Measurements from ENCODE around the gene MROH9. TPM values are rescaled to one million over a fixed set of nuclear protein-coding genes. Genes with fewer than 3 reads are reported as not detected.
A peak's percentile ranks its signal among the peaks of the same experiment; 100 is the strongest.
"Not testable (repeated sequence)": the region's sequence is repeated elsewhere in the genome, so short reads cannot be mapped to it uniquely, and the experiment has no call there.

The MROH9 gene
- total and polyA plus RNA-seq, 8 donors = not detected

GRCh38 chr1:170929835-170930554 is 5.3 kb upstream of the MROH9 start:
- peak in 4 of 7 experiments; percentile 39 to 65 (median 60) for TF ChIP-seq CTCF (IDR thresholded peaks at IDR 0.05)
- TF ChIP-seq POLR2A (IDR thresholded peaks at IDR 0.05) = no peak
- Histone ChIP-seq H3K27me3 (no peaks in the 10 kb centered on the region), H3K9me3 (no peaks in the 10 kb centered on the region), H3K27ac (peak overlapping the region in 2 of 5 donors; percentile 40 to 52), H3K4me1 (peaks cover 0 to 12% (median 6%) of the 10 kb centered on the region in 4 donors), H3K4me3 (no peak overlapping the region), H3K36me3 (no peaks in the 10 kb centered on the region)
- intact Hi-C loops (cut with DNase I; ENCODE audit: low total_unique reads) = no loop called here
- DNase-seq = peak in 1 of 2 donors; percentile 75
- 10 to 15% (median 13%) methylated on average over 7 of the region's 7 CpGs for WGBS, 5 donors

GRCh38 chr1:170931650-170932049 is 3.7 kb upstream of the MROH9 start:
- intact Hi-C loops (cut with DNase I; ENCODE audit: low total_unique reads) = no loop called here

GRCh38 chr1:170932236-170932635 is 3.1 kb upstream of the MROH9 start:
- 73 to 82% (median 76%) methylated on average over 3 of the region's 3 CpGs for WGBS, 5 donors
- peaks cover 0 to 12% (median 6%) of the 10 kb centered on the region in 4 donors for H3K4me1 ChIP-seq
- no peaks in the 10 kb centered on the region for H3K27me3 ChIP-seq
- no peak for DNase-seq
- no peak overlapping the region for H3K4me3 ChIP-seq
- TF ChIP-seq EP300 (IDR thresholded peaks at IDR 0.05) = no peak
- no peak for TF ChIP-seq POLR2AphosphoS5 (IDR thresholded peaks at IDR 0.05)
- no peak overlapping the region for H3K27ac ChIP-seq
- intact Hi-C loops (cut with DNase I; ENCODE audit: low total_unique reads) = no loop called here
- H3K36me3 ChIP-seq = no peaks in the 10 kb centered on the region
- no peaks in the 10 kb centered on the region for H3K9me3 ChIP-seq

More at GRCh38 chr1:170931650-170932049, 3.7 kb upstream of the MROH9 start:
- WGBS, 5 donors = 74 to 94% (median 78%) methylated on average over 2 of the region's 2 CpGs
- Histone ChIP-seq H3K36me3 (no peaks in the 10 kb centered on the region), H3K4me1 (peaks cover 0 to 12% (median 6%) of the 10 kb centered on the region in 4 donors), H3K27ac (no peak overlapping the region), H3K9me3 (no peaks in the 10 kb centered on the region), H3K27me3 (no peaks in the 10 kb centered on the region), H3K4me3 (no peak overlapping the region)
- no peak for TF ChIP-seq CTCF (IDR thresholded peaks at IDR 0.05)
- TF ChIP-seq EP300 (IDR thresholded peaks at IDR 0.05) = no peak
- no peak for TF ChIP-seq POLR2A (IDR thresholded peaks at IDR 0.05)
- TF ChIP-seq POLR2AphosphoS5 (IDR thresholded peaks at IDR 0.05) = no peak
- no peak for DNase-seq

- Histone ChIP-seq H3K36me3 (no peaks in the 10 kb centered on the region), H3K27ac (no peak overlapping the region), H3K9me3 (no peaks in the 10 kb centered on the region), H3K4me3 (no peak overlapping the region), H3K4me1 (no peaks in the 10 kb centered on the region), H3K27me3 (no peaks in the 10 kb centered on the region)
- TF ChIP-seq CTCF (IDR thresholded peaks at IDR 0.05) (no peak), EP300 (IDR thresholded peaks at IDR 0.05) (no peak), POLR2A (IDR thresholded peaks at IDR 0.05) (no peak), POLR2AphosphoS5 (IDR thresholded peaks at IDR 0.05) (no peak)
- intact Hi-C loops (cut with DNase I; ENCODE audit: low total_unique reads) = no loop called here
- DNase-seq = no peak
- WGBS, 5 donors = 92 to 97% (median 95%) methylated on average over 3 of the region's 3 CpGs
Observed at GRCh38 chr1:170938281-170938680, 2.9 kb downstream of the MROH9 start.

- 72 to 80% (median 75%) methylated on average over 2 of the region's 2 CpGs for WGBS, 5 donors
- TF ChIP-seq POLR2A (IDR thresholded peaks at IDR 0.05) (no peak), POLR2AphosphoS5 (IDR thresholded peaks at IDR 0.05) (no peak), CTCF (IDR thresholded peaks at IDR 0.05) (no peak), EP300 (IDR thresholded peaks at IDR 0.05) (no peak)
- Histone ChIP-seq H3K36me3 (no peaks in the 10 kb centered on the region), H3K4me3 (no peak overlapping the region), H3K9me3 (no peaks in the 10 kb centered on the region), H3K27me3 (no peaks in the 10 kb centered on the region), H3K27ac (no peak overlapping the region), H3K4me1 (no peaks in the 10 kb centered on the region)
- intact Hi-C loops (cut with DNase I; ENCODE audit: low total_unique reads) = no loop called here
- no peak for DNase-seq
Observed at GRCh38 chr1:170939476-170939875, 4.1 kb downstream of the MROH9 start.

- intact Hi-C loops (cut with DNase I; ENCODE audit: low total_unique reads); H3K27ac ChIP-seq; H3K4me1 ChIP-seq; H3K27me3 ChIP-seq; H3K36me3 ChIP-seq; DNase-seq; H3K4me3 ChIP-seq; H3K9me3 ChIP-seq: not testable (repeated sequence)
- 86 to 100% (median 98%) methylated on average over 1 of the region's 1 CpG for WGBS, 5 donors
Observed at GRCh38 chr1:170951744-170952143, 16.4 kb downstream of the MROH9 start.

All from stomach (tissue), 9 donors.